Fibroblast of lung (primary cell): Measurements from ENCODE around the gene IFIT5.

Experiments
- CTCF ChIP-seq, 2 donors: IDR thresholded peaks in 1 of 2; conservative IDR thresholded peaks in 1 of 2; 1 replicate in 1 of 2; 2 replicates in 1 of 2; pipeline ENCODE4 v1.5.1; 2011 to 2012; ENCODE audit warnings: low read length in 2 of 2, control low read depth in 1 of 2, inconsistent platforms in 1 of 2, low read depth in 1 of 2, mild to moderate bottlenecking in 1 of 2
- EZH2 ChIP-seq: IDR thresholded peaks from 2 replicates; pipeline ENCODE4 v1.5.1; 2012; ENCODE audit warnings: low read length, control low read depth, mild to moderate bottlenecking; ENCODE audit errors: missing control alignments

- TF ChIP-seq CTCF (conservative IDR thresholded peaks at IDR 0.05 in 1 of 2, IDR thresholded peaks at IDR 0.05 in 1 of 2; ENCODE audit: low read depth in 1 of 2, low read length in 2 of 2): no peak
- TF ChIP-seq EZH2: no peak
These were observed 21.4 kb upstream of the IFIT5 start for GRCh38 chr10:89392974-89393373.
